Ectodermal cell (in vitro differentiated cells): ENCODE results near the gene AGAP6.
"Not testable (repeated sequence)": the region's sequence is repeated elsewhere in the genome, so short reads cannot be mapped to it uniquely, and the experiment has no call there.

ENCODE experiments used
- H3K27ac ChIP-seq: 2 replicates; pipeline ENCODE4 v1.7.0; 2013; ENCODE audit warnings: mild to moderate bottlenecking, low read depth, low read length; ENCODE audit not compliant: insufficient read depth, poor library complexity, severe bottlenecking
- H3K27me3 ChIP-seq: 2 replicates; pipeline ENCODE4 v1.7.0; 2013; ENCODE audit warnings: mild to moderate bottlenecking, low read length; ENCODE audit not compliant: insufficient read depth, control insufficient read depth, poor library complexity, severe bottlenecking
- H3K36me3 ChIP-seq: one replicate; pipeline ENCODE4 v1.7.0; 2013; ENCODE audit warnings: low read length; ENCODE audit not compliant: control insufficient read depth, insufficient read depth
- H3K4me1 ChIP-seq: one replicate; pipeline ENCODE4 v1.7.0; 2013; ENCODE audit warnings: low read length; ENCODE audit not compliant: control insufficient read depth, insufficient read depth
- H3K4me3 ChIP-seq: 2 replicates; pipeline ENCODE4 v1.7.0; 2013; ENCODE audit warnings: low read depth, low read length, control low read depth; ENCODE audit not compliant: insufficient read depth
- H3K9me3 ChIP-seq: 2 replicates; pipeline ENCODE4 v1.7.0; 2013; ENCODE audit warnings: mild to moderate bottlenecking, low read length, moderate library complexity; ENCODE audit not compliant: control insufficient read depth
- WGBS, 2 experiments: methylation state at CpG; one replicate each; pipeline ENCODE4 v1.1.7; 2013; ENCODE audit warnings: missing lambda C conversion rate in 2 of 2; 5-methylcytosine and 5-hydroxymethylcytosine counted together

The AGAP6 gene

DNA sequence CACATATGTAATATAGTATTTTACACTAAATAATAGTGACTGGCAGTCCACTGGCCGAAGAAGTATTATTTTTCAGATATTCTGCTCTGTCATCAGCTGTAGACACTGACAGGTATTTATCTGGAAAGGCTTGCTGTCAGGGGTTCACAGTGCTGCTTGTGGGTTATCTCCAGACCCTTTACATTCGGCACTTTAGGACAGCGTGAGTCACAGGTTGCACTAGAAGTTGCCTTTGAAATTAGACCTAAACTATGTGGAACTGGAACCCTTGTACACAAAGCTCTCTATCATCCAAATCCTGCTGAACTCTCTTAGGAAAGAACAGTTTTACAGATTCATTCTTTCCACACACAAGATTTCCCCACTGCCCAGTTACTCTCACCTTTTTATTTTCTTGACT lies 16.1 kb upstream of the AGAP6 start:
- not testable (repeated sequence) for H3K4me1 ChIP-seq, H3K9me3 ChIP-seq, H3K4me3 ChIP-seq, H3K27ac ChIP-seq, H3K27me3 ChIP-seq, H3K36me3 ChIP-seq
- WGBS, 2 experiments, result 92 to 93% methylated on average over 2 to 3 of the region's 3 CpGs

DNA sequence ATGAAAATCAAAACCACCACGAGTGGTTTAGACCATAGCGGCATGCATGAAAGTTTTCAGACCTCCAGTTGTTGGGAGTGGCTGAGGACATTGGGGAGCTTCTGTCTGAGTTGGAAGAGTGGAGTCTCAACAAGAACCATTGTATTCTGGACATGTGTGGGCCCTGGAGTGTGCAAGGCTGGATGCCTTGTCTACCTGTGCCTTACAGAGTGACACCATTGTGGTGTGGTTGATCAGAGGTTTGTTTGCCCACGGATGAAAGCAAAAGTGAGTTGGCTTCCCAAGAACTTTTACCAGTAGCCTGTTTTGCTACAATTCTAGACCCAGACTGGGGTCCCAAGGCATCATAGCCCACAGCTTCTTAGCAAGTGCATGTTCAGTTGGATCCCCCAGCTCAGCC lies 10.4 kb upstream of the AGAP6 start:
- not testable (repeated sequence) for H3K36me3 ChIP-seq, H3K4me3 ChIP-seq, H3K27me3 ChIP-seq, H3K9me3 ChIP-seq, H3K4me1 ChIP-seq, H3K27ac ChIP-seq
- 94 to 98% methylated on average over 3 of the region's 3 CpGs for WGBS, 2 experiments

- H3K27ac ChIP-seq, H3K4me3 ChIP-seq, H3K36me3 ChIP-seq, H3K9me3 ChIP-seq, H3K4me1 ChIP-seq, H3K27me3 ChIP-seq: not testable (repeated sequence)
- 85 to 97% methylated on average over 1 of the region's 3 CpGs for WGBS, 2 experiments
These were observed 999 bp upstream of the AGAP6 start for GRCh38 chr10:49987207-49987606.

- H3K27me3 ChIP-seq, H3K9me3 ChIP-seq, H3K36me3 ChIP-seq, H3K27ac ChIP-seq, H3K4me3 ChIP-seq, H3K4me1 ChIP-seq: not testable (repeated sequence)
- WGBS, 2 experiments, result 87 to 100% methylated on average over 1 to 4 of the region's 5 CpGs
These were observed 7.1 kb downstream of the AGAP6 start for GRCh38 chr10:49995321-49995720.

DNA sequence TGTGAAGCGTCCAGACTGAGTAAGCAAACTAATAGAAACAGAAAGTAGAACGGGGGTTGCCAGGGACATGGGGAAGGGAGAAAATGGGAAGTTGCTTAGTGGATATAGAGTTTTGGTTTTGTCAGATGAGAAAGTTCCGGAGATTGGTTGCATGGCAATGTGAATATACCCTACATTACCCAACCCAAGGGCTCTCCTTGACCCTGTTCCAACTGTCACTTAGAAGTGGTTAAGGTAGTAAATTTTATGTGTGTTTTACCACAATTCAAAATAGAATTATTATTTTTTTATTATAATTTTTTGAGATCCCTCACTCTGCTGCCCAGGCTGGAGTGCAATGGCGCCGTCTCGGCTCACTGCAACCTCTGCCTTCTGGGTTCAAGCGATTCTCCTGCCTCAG lies 25.8 kb downstream of the AGAP6 start:
- H3K27ac ChIP-seq, H3K4me3 ChIP-seq, H3K27me3 ChIP-seq, H3K9me3 ChIP-seq, H3K4me1 ChIP-seq, H3K36me3 ChIP-seq: not testable (repeated sequence)
- no CpG with 5 or more reads among the region's 7 CpGs for WGBS, 2 experiments

DNA sequence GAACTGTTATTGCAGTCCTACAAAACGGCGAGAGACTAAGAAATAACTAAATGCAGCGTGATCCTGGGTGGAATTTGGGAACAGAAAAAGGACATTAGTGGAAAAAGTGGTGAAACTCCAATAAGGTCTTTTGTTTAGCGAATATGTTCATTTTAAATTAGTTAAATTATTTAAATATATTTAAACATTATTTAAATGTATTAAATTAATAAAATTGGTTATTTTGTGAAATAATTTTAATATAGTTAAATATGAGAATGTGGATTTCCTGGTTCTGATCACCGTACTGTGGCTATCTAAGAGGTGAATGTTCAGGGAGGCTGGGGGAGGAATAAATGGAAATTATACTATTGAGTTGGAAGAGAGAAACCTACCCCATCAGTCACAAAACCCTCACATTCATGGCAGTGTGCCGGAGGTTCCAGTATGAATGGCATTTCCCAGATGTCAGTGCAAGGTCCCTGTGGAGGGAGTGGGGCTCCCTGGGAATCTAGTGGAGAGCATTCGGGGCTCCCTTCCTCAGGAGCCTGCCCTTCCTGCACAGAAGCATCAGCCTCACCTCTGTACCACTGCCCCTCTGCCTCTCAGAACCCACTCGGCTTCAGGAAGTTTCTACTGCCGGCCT lies 27.5 kb downstream of the AGAP6 start:
- H3K4me1 ChIP-seq, H3K27ac ChIP-seq, H3K4me3 ChIP-seq, H3K9me3 ChIP-seq, H3K27me3 ChIP-seq, H3K36me3 ChIP-seq: not testable (repeated sequence)
- WGBS, 2 experiments, result 79 to 83% methylated on average over 2 to 4 of the region's 9 CpGs

DNA sequence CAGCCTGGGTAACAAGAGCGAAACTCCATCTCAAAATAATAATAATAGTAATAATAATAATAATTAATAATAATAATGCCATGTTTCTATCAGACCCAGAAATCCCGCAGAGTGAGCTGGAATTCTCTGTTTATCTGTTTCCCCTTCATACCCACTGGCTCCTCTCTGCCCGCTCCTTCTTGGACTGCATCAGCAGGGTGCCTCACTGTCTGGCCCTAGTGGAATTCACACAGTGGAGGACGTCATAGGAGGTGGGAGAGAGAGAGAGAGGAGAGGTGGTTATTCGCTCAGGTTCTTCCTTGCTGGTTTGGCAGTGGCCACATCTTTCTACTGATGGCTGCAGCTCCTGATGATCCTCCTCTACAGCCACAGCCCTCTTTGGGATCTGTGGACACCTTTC lies 28.7 kb downstream of the AGAP6 start:
- 71 to 83% methylated on average over 3 of the region's 5 CpGs for WGBS, 2 experiments
- H3K27me3 ChIP-seq, H3K27ac ChIP-seq, H3K4me1 ChIP-seq, H3K36me3 ChIP-seq, H3K9me3 ChIP-seq, H3K4me3 ChIP-seq: not testable (repeated sequence)

DNA sequence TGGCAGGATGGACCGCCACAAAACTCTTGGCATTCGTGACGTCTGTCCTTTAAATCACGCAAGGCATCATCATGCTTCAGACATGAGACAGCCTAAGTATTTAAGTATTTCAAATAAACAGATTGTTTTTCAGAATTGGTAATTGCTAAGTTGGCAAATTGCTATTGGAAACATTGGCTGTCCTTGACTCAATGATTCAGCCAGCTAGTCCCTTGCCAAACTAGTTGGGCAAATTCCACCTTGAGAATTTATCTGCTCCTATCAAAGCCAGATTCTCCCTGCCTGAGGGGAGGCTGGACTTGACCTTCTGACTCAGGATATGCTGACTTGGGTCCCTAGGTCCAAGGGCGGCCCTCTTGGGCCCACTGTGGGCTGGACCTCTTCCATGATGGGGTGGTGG lies 29.4 kb downstream of the AGAP6 start:
- not testable (repeated sequence) for H3K27me3 ChIP-seq, H3K36me3 ChIP-seq, H3K27ac ChIP-seq, H3K9me3 ChIP-seq, H3K4me3 ChIP-seq, H3K4me1 ChIP-seq
- WGBS, 2 experiments, result 82 to 91% methylated on average over 5 of the region's 5 CpGs

DNA sequence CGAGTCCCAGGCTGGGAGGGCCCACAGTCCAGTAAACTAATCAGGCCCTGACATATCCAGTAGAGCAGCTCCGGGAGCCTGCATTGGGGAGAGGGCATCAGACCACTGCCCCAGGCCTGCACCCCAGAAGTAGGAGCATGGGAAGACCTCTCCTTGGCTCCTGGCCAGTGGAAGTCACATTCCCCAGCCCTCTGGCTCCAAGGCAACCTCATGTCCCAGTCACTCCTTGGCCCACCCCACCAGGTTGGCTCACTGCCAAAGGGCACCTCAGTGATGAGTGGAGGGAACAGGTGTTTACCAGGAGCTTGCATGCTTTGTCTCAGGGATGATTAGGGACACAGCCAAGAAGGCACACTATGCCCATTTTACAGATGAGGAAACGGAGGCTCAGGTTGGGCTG lies 31.1 kb downstream of the AGAP6 start:
- not testable (repeated sequence) for H3K4me1 ChIP-seq, H3K27me3 ChIP-seq, H3K27ac ChIP-seq, H3K4me3 ChIP-seq, H3K36me3 ChIP-seq, H3K9me3 ChIP-seq
- WGBS, 2 experiments, result 89 to 93% methylated on average over 3 of the region's 3 CpGs

DNA sequence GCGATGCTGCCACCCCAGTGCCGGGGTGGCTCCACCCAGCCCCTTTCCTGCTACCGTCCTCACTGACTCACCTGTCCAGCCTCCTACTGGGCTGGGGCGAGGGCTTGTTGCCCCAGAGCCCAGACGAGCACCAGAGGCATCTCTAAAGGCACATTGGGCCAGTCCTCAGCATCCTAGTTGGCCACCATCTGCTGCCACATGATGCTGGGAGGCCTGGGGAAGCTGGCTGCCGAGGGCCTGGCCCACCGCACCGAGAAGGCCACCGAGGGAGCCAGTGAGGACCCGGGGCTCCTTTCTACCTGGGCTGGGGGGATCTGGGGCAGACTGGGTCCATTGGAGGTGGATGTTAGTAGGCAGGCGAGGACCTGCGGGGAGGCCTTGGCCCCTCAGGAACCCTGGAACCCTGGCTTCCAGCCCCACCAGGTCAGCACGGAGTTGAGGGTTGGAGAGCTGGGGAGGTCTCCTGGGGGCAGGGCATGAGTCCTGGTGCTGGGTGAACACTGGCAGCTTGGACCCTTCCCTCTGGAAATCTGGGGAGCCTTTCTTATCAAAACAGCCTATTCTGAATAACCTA lies 32.3 kb downstream of the AGAP6 start:
- not testable (repeated sequence) for H3K4me1 ChIP-seq, H3K9me3 ChIP-seq
- WGBS, 2 experiments, result 90% methylated on average over 9 to 13 of the region's 13 CpGs

DNA sequence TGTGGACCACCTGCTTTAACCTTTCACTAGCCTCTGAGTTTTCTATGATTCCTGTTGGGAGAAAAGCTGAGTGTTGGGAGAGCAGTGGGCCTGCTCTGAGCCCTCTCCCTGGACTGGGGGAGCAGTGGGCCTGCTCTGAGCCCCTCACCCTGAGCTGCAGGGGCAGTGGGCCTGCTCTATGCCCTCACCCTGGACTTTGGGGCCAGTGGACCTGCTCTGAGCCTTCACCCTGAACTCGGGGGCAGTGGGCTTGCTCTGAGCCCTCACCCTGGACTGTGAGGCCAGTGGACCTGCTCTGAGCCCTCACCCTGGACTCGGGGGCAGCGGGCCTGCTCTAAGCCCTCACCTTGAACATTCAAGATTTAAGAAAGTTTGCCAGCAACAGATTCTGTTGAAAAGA lies 33.4 kb downstream of the AGAP6 start:
- 92 to 93% methylated on average over 3 of the region's 3 CpGs for WGBS, 2 experiments
- Histone ChIP-seq H3K27ac (no peak overlapping the region), H3K4me1 (no peaks in the 10 kb centered on the region), H3K27me3 (no peaks in the 10 kb centered on the region), H3K9me3 (no peaks in the 10 kb centered on the region), H3K4me3 (no peak overlapping the region), H3K36me3 (no peaks in the 10 kb centered on the region)

More for the DNA sequence above, 32.3 kb downstream of the AGAP6 start:
- H3K4me3 ChIP-seq, H3K27me3 ChIP-seq, H3K36me3 ChIP-seq, H3K27ac ChIP-seq: not testable (repeated sequence)
